K562 (cell line): ENCODE measurements around the gene NT5DC4. TPM values are rescaled to one million over a fixed set of nuclear protein-coding genes. Genes with fewer than 3 reads are reported as not detected.

Experiments
- EHMT2 ChIP-seq: fragments of 450-650 bp; IDR thresholded peaks from 2 replicates; pipeline ENCODE4 v1.6.1; 2018; ENCODE audit warnings: antibody characterized with exemption
- MAFG ChIP-seq: fragments of 450-650 bp; conservative IDR thresholded peaks from 2 replicates; pipeline ENCODE4 v1.6.1; 2016; ENCODE audit warnings: missing genetic modification characterization, missing compliant biosample characterization
- MBD2 ChIP-seq: sonication (generic); IDR thresholded peaks from 2 replicates; pipeline ENCODE4 v1.6.1; 2016; ENCODE audit warnings: low read depth, borderline replicate concordance
- SMARCA5 ChIP-seq: fragments of 450-650 bp; IDR thresholded peaks from 2 replicates; pipeline ENCODE4 v1.6.1; 2016
- SMC3 ChIP-seq: conservative IDR thresholded peaks from 2 replicates; pipeline ENCODE4 v1.6.1; 2011; ENCODE audit warnings: low read depth, low read length, improper control_type of control experiment; ENCODE audit not compliant: insufficient read depth
- ZNF263 ChIP-seq: sonication (generic); formaldehyde crosslinking; IDR thresholded peaks from 2 replicates; pipeline ENCODE4 v1.8.0; 2022; ENCODE audit warnings: mild to moderate bottlenecking, missing genetic modification reagents, borderline replicate concordance
- polyA plus RNA-seq, 8 experiments: library from polyadenylated mRNA; depleted of rRNA in 4 of 8; stranded (reverse) in 5 of 8; unstranded in 3 of 8; fragments of >200 nt; fragmentation: Nextera tagmentation in 2 of 8; fragmentation: Illumina TruSeq in 1 of 8; extraction: Ambion mirVana in 2 of 8; extraction: Trizol in 1 of 8; gene quantifications; 2 replicates each; pipeline versions ENCODE4 v1.2.1 to v1.2.3, GENCODE V29; 2011 to 2014; ENCODE audit warnings: inconsistent platforms in 1 of 8, missing spikeins in 1 of 8
- total RNA-seq, 7 experiments: library from RNA; depleted of rRNA in 6 of 7; stranded (reverse); fragments of >200 nt in 6 of 7; fragmentation: Illumina TruSeq in 2 of 7; extraction: Trizol in 2 of 7; gene quantifications; 2 replicates each; pipeline versions ENCODE4 v1.2.1 to v1.2.3, GENCODE V29; 2011 to 2021; ENCODE audit warnings: low replicate concordance in 1 of 7
- TF ChIP-seq, protein P1 (sequence below), 2 experiments: fragments of 150-350 bp in 1 of 2; IDR thresholded peaks; 2 replicates each; pipeline ENCODE4 v1.6.1; 2012 to 2016; ENCODE audit warnings: low read depth in 2 of 2, low read length in 2 of 2, mild to moderate bottlenecking in 1 of 2, moderate library complexity in 1 of 2
- TF ChIP-seq, protein P2 (sequence below): fragments of 450-650 bp; formaldehyde crosslinking; IDR thresholded peaks from 2 replicates; pipeline ENCODE4 v1.4.0; 2020; ENCODE audit warnings: mild to moderate bottlenecking, moderate library complexity

Gene NT5DC4
- total and polyA plus RNA-seq, 9 of the 15 experiments (the other 6 are each of a cell fraction or from before 2014, with no cell fraction given) = 0.44 to 6.9 (median 2.5) TPM

GRCh38 chr2:112683550-112684414, 37.0 kb upstream of the NT5DC4 start (continued):
- TF ChIP-seq, protein P1, sequence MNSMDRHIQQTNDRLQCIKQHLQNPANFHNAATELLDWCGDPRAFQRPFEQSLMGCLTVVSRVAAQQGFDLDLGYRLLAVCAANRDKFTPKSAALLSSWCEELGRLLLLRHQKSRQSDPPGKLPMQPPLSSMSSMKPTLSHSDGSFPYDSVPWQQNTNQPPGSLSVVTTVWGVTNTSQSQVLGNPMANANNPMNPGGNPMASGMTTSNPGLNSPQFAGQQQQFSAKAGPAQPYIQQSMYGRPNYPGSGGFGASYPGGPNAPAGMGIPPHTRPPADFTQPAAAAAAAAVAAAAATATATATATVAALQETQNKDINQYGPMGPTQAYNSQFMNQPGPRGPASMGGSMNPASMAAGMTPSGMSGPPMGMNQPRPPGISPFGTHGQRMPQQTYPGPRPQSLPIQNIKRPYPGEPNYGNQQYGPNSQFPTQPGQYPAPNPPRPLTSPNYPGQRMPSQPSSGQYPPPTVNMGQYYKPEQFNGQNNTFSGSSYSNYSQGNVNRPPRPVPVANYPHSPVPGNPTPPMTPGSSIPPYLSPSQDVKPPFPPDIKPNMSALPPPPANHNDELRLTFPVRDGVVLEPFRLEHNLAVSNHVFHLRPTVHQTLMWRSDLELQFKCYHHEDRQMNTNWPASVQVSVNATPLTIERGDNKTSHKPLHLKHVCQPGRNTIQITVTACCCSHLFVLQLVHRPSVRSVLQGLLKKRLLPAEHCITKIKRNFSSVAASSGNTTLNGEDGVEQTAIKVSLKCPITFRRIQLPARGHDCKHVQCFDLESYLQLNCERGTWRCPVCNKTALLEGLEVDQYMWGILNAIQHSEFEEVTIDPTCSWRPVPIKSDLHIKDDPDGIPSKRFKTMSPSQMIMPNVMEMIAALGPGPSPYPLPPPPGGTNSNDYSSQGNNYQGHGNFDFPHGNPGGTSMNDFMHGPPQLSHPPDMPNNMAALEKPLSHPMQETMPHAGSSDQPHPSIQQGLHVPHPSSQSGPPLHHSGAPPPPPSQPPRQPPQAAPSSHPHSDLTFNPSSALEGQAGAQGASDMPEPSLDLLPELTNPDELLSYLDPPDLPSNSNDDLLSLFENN (IDR thresholded peaks at IDR 0.05; ENCODE audit: low read depth in 2 of 2, low read length in 2 of 2) = peak in 1 of 2 experiments; percentile 88; a peak in 2 of 4 replicates
- TF ChIP-seq SMC3 = no peak
- peak; percentile 63 for TF ChIP-seq MBD2
- TF ChIP-seq, protein P2, sequence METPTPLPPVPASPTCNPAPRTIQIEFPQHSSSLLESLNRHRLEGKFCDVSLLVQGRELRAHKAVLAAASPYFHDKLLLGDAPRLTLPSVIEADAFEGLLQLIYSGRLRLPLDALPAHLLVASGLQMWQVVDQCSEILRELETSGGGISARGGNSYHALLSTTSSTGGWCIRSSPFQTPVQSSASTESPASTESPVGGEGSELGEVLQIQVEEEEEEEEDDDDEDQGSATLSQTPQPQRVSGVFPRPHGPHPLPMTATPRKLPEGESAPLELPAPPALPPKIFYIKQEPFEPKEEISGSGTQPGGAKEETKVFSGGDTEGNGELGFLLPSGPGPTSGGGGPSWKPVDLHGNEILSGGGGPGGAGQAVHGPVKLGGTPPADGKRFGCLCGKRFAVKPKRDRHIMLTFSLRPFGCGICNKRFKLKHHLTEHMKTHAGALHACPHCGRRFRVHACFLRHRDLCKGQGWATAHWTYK (CRISPR knock-in tag) = no peak
- TF ChIP-seq SMARCA5 = no peak
- no peak for TF ChIP-seq MAFG (tag)
- TF ChIP-seq ZNF263 (CRISPR knock-in tag) = no peak; the same call in 1 of the 2 replicates
- no peak for TF ChIP-seq EHMT2
